Neural cell (in vitro differentiated cells): Measurements from ENCODE around the gene PLXNA4. TPM values are rescaled to one million over a fixed set of nuclear protein-coding genes. Genes with fewer than 3 reads are reported as not detected.

Source experiments
- H2AFZ ChIP-seq: fragments of 200-600, 300-800 bp; sonication (generic), shearing (Covaris generic); 2 replicates; pipeline ENCODE4 v1.6.0; 2014; ENCODE audit warnings: low read depth, mild to moderate bottlenecking, antibody characterized with exemption, low read length, moderate library complexity
- H3F3A ChIP-seq: fragments of 200-600 bp; shearing (Covaris generic); 2 replicates; pipeline ENCODE4 v1.6.1; 2016; ENCODE audit warnings: mild to moderate bottlenecking, moderate library complexity, mixed read lengths, antibody characterized with exemption, low read length; ENCODE audit not compliant: insufficient read depth, poor library complexity, severe bottlenecking
- H3K27ac ChIP-seq: fragments of 200-600, 300-800 bp; sonication (generic), shearing (Covaris generic); 2 replicates; pipeline ENCODE4 v1.5.1; 2014; ENCODE audit warnings: mild to moderate bottlenecking, low read length, moderate library complexity
- H3K27me3 ChIP-seq: fragments of 300-800, 200-600 bp; sonication (generic), shearing (Covaris generic); 2 replicates; pipeline ENCODE4 v1.6.0; 2014; ENCODE audit warnings: mild to moderate bottlenecking, low read depth, low read length, moderate library complexity; ENCODE audit not compliant: insufficient read depth
- H3K36me3 ChIP-seq: fragments of 300-800, 200-600 bp; sonication (generic), shearing (Covaris generic); 2 replicates; pipeline ENCODE4 v1.5.1; 2014; ENCODE audit warnings: mild to moderate bottlenecking, antibody characterized with exemption, low read length, moderate library complexity; ENCODE audit not compliant: insufficient read depth
- H3K4me2 ChIP-seq: fragments of 300-800, 200-600 bp; sonication (generic), shearing (Covaris generic); 2 replicates; pipeline ENCODE4 v1.6.0; 2014; ENCODE audit warnings: mild to moderate bottlenecking, low read length
- H3K4me3 ChIP-seq: fragments of 300-800, 200-600 bp; sonication (generic), shearing (Covaris generic); 2 replicates; pipeline ENCODE4 v1.5.1; 2014; ENCODE audit warnings: mild to moderate bottlenecking, low read length, moderate library complexity
- H3K79me2 ChIP-seq: fragments of 200-600 bp; shearing (Covaris generic); replicated peaks from 2 replicates; pipeline ENCODE4 v1.6.0; 2014; ENCODE audit warnings: mild to moderate bottlenecking, low read length, moderate library complexity; ENCODE audit not compliant: insufficient read depth
- H3K9ac ChIP-seq: fragments of 300-800, 200-600 bp; sonication (generic), shearing (Covaris generic); 2 replicates; pipeline ENCODE4 v1.6.1; 2016; ENCODE audit warnings: mild to moderate bottlenecking, low read length, mixed read lengths
- H3K9me2 ChIP-seq: fragments of 200-600 bp; shearing (Covaris generic); 2 replicates; pipeline ENCODE4 v1.6.1; 2016; ENCODE audit warnings: mild to moderate bottlenecking, low read length, mixed read lengths; ENCODE audit not compliant: insufficient read depth
- H3K9me3 ChIP-seq: fragments of 200-600, 300-800 bp; sonication (generic), shearing (Covaris generic); 2 replicates; pipeline ENCODE4 v1.6.1; 2016; ENCODE audit warnings: mild to moderate bottlenecking, mixed run types, low read length, moderate library complexity, mixed read lengths
- H4K20me1 ChIP-seq: fragments of 200-600 bp; shearing (Covaris generic); 2 replicates; pipeline ENCODE4 v1.6.1; 2016; ENCODE audit warnings: mild to moderate bottlenecking, mixed run types; ENCODE audit not compliant: insufficient read depth
- EP300 ChIP-seq: fragments of 450-650 bp; conservative IDR thresholded peaks from 2 replicates; pipeline ENCODE4 v1.6.1; 2014; ENCODE audit warnings: antibody characterized with exemption, mild to moderate bottlenecking, moderate library complexity; ENCODE audit not compliant: poor library complexity, severe bottlenecking
- EZH2 ChIP-seq: fragments of 200-600, 300-800 bp; shearing (Covaris generic), sonication (generic); IDR thresholded peaks from 2 replicates; pipeline ENCODE4 v1.6.1; 2014; ENCODE audit warnings: antibody characterized with exemption, low read length, borderline replicate concordance, mild to moderate bottlenecking; ENCODE audit not compliant: insufficient read depth, poor library complexity, severe bottlenecking
- MXI1 ChIP-seq: fragments of 450-650 bp; conservative IDR thresholded peaks from 2 replicates; pipeline ENCODE4 v1.6.1; 2014; ENCODE audit warnings: antibody characterized with exemption, mild to moderate bottlenecking; ENCODE audit not compliant: poor library complexity, severe bottlenecking
- POLR2AphosphoS5 ChIP-seq: IDR thresholded peaks from 2 replicates; pipeline ENCODE4 v1.6.1; 2012
- RAD21 ChIP-seq: fragments of 450-650 bp; conservative IDR thresholded peaks from 2 replicates; pipeline ENCODE4 v1.6.1; 2014; ENCODE audit warnings: antibody characterized with exemption, mild to moderate bottlenecking, moderate library complexity
- SMC3 ChIP-seq: fragments of 450-650 bp; conservative IDR thresholded peaks from 2 replicates; pipeline ENCODE4 v1.6.1; 2014; ENCODE audit warnings: antibody characterized with exemption, mild to moderate bottlenecking, moderate library complexity; ENCODE audit not compliant: poor library complexity
- TAF1 ChIP-seq: IDR thresholded peaks from 2 replicates; pipeline ENCODE4 v1.6.1; 2012; ENCODE audit warnings: low read depth
- polyA plus RNA-seq: library from polyadenylated mRNA; depleted of rRNA; stranded (reverse); fragments of >200 nt; gene quantifications from 2 replicates; pipeline ENCODE4 v1.2.3, GENCODE V29; 2014
- TF ChIP-seq, protein P1 (sequence below): fragments of 450-650 bp; IDR thresholded peaks from 2 replicates; pipeline ENCODE4 v1.5.1; 2014; ENCODE audit warnings: antibody characterized with exemption, mild to moderate bottlenecking, moderate library complexity; ENCODE audit not compliant: poor library complexity, severe bottlenecking
- TF ChIP-seq, protein P2 (sequence below): IDR thresholded peaks from 2 replicates; pipeline ENCODE4 v1.6.1; 2012; ENCODE audit warnings: borderline replicate concordance

The PLXNA4 gene
- polyA plus RNA-seq, 1 donor from 2014 or later, result 7.2 TPM

DNA sequence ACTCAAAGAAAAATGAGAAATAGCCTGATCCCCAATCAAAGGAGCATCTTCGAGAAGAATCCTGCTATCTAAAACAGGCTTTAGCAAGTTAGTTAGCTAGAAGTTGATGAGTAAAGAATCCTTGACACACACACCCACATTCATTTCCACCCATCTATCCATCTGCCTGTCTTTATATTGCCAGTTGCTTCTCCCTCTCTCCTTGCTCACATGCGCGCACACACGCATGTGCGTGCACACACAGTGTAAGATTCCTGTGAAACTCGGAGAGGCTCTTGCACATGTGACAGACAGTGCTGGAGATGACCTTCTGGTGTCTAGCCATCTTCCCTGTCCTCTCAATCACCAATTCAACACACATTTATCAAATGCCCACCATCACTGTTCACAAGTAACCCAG, 393.3 kb downstream of the PLXNA4 start:
- H3K27me3 ChIP-seq, result no peaks in the 10 kb centered on the region
- no peaks in the 10 kb centered on the region for H3K79me2 ChIP-seq
- H3K9ac ChIP-seq, result no peak overlapping the region
- H3K9me2 ChIP-seq, result no peaks in the 10 kb centered on the region
- no peak overlapping the region for H3K4me3 ChIP-seq
- no peak overlapping the region for H2AFZ ChIP-seq
- H3K9me3 ChIP-seq, result no peaks in the 10 kb centered on the region
- no peaks in the 10 kb centered on the region for H3K36me3 ChIP-seq
- H4K20me1 ChIP-seq, result no peaks in the 10 kb centered on the region
- H3F3A ChIP-seq, result no peaks in the 10 kb centered on the region
- no peak overlapping the region for H3K4me2 ChIP-seq
- no peak overlapping the region for H3K27ac ChIP-seq
- no peak for TF ChIP-seq POLR2AphosphoS5

DNA sequence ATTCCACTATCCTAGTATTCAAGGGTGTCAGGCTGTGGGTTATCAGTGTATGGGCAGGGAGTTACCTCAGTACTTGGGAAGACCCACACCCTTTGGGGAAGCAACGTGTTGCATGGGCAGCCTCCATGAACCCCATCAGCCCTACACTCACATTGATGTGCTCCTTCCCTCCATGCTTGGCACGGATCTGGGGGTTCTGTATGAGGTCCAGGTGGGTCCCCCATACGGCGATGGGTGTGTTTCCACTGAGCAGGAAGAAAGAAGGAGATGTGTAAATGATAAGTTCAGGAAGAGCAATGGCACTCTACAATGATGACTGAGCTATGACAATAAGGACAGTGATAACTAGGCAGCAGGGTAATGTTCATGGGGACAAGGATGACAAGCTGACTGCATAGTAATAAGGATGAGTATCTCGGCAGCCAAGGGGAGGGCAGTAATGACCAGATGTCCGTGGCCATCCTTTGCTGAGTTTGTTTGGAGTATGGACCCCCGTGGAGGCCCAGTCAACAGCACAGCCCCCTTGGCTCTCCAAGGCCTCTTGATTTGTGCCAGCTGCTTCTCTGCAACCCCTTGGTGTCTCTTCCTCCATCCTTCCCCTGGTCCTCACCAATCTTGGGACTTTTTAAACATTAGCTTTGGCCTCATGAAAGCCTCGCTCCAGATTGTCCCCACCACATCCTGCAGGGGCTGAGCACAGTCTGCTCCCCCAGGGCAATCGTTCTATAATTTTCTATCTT, 394.2 kb downstream of the PLXNA4 start:
- Histone ChIP-seq H4K20me1 (no peaks in the 10 kb centered on the region), H3K4me2 (no peak overlapping the region), H2AFZ (no peak overlapping the region), H3K36me3 (no peaks in the 10 kb centered on the region), H3K4me3 (no peak overlapping the region), H3K79me2 (no peaks in the 10 kb centered on the region), H3K9me2 (no peaks in the 10 kb centered on the region), H3K9ac (no peak overlapping the region), H3K27ac (no peak overlapping the region), H3K9me3 (no peaks in the 10 kb centered on the region), H3K27me3 (no peaks in the 10 kb centered on the region), H3F3A (no peaks in the 10 kb centered on the region)
- TF ChIP-seq RAD21 (no peak), SMC3 (no peak), POLR2AphosphoS5 (no peak), EP300 (no peak), MXI1 (no peak), TAF1 (no peak), EZH2 (no peak)
- TF ChIP-seq, protein P1, sequence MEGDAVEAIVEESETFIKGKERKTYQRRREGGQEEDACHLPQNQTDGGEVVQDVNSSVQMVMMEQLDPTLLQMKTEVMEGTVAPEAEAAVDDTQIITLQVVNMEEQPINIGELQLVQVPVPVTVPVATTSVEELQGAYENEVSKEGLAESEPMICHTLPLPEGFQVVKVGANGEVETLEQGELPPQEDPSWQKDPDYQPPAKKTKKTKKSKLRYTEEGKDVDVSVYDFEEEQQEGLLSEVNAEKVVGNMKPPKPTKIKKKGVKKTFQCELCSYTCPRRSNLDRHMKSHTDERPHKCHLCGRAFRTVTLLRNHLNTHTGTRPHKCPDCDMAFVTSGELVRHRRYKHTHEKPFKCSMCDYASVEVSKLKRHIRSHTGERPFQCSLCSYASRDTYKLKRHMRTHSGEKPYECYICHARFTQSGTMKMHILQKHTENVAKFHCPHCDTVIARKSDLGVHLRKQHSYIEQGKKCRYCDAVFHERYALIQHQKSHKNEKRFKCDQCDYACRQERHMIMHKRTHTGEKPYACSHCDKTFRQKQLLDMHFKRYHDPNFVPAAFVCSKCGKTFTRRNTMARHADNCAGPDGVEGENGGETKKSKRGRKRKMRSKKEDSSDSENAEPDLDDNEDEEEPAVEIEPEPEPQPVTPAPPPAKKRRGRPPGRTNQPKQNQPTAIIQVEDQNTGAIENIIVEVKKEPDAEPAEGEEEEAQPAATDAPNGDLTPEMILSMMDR, result no peak
- TF ChIP-seq, protein P2, sequence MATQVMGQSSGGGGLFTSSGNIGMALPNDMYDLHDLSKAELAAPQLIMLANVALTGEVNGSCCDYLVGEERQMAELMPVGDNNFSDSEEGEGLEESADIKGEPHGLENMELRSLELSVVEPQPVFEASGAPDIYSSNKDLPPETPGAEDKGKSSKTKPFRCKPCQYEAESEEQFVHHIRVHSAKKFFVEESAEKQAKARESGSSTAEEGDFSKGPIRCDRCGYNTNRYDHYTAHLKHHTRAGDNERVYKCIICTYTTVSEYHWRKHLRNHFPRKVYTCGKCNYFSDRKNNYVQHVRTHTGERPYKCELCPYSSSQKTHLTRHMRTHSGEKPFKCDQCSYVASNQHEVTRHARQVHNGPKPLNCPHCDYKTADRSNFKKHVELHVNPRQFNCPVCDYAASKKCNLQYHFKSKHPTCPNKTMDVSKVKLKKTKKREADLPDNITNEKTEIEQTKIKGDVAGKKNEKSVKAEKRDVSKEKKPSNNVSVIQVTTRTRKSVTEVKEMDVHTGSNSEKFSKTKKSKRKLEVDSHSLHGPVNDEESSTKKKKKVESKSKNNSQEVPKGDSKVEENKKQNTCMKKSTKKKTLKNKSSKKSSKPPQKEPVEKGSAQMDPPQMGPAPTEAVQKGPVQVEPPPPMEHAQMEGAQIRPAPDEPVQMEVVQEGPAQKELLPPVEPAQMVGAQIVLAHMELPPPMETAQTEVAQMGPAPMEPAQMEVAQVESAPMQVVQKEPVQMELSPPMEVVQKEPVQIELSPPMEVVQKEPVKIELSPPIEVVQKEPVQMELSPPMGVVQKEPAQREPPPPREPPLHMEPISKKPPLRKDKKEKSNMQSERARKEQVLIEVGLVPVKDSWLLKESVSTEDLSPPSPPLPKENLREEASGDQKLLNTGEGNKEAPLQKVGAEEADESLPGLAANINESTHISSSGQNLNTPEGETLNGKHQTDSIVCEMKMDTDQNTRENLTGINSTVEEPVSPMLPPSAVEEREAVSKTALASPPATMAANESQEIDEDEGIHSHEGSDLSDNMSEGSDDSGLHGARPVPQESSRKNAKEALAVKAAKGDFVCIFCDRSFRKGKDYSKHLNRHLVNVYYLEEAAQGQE, result no peak
